Body of pancreas (tissue), 4 donors: ENCODE results near the gene GATA5.

Experiments
- CTCF ChIP-seq, 7 experiments: fragments of 450-650 bp in 4 of 7; fragments of 200-600 bp in 3 of 7; sonication (generic) in 3 of 7; IDR thresholded peaks; one replicate each; pipeline ENCODE4 v1.5.1; 2016 to 2019; ENCODE audit warnings: antibody characterized with exemption in 7 of 7
- POLR2A ChIP-seq, 3 donors: fragments of 450-650 bp; IDR thresholded peaks; one replicate each; pipeline ENCODE4 v1.6.1; 2016; ENCODE audit warnings: antibody characterized with exemption in 3 of 3, mild to moderate bottlenecking in 2 of 3

GRCh38 chr20:62485701-62486089 lies 9.9 kb upstream of the GATA5 start:
- TF ChIP-seq POLR2A (IDR thresholded peaks at IDR 0.05), result no peak
- TF ChIP-seq CTCF (IDR thresholded peaks at IDR 0.05), result no peak
